ES-I3 (cell line): Measurements from ENCODE around the gene TIAM2.
"Not testable (repeated sequence)": the region's sequence is repeated elsewhere in the genome, so short reads cannot be mapped to it uniquely, and the experiment has no call there.

Experiments used
- H3K36me3 ChIP-seq: 2 replicates; pipeline ENCODE4 v1.6.1; 2013; ENCODE audit warnings: mild to moderate bottlenecking, low read length, control low read depth, moderate library complexity; ENCODE audit not compliant: insufficient read depth
- H3K4me1 ChIP-seq: 2 replicates; pipeline ENCODE4 v1.6.1; 2013; ENCODE audit warnings: mild to moderate bottlenecking, control low read depth, low read length; ENCODE audit not compliant: insufficient read depth
- H3K9ac ChIP-seq: 2 replicates; pipeline ENCODE4 v1.6.1; 2013; ENCODE audit warnings: low read depth, mild to moderate bottlenecking, low read length, moderate library complexity
- H3K9me3 ChIP-seq: 2 replicates; pipeline ENCODE4 v1.6.1; 2013; ENCODE audit warnings: mild to moderate bottlenecking, low read length, moderate library complexity; ENCODE audit not compliant: control insufficient read depth, insufficient read depth

The TIAM2 gene

DNA sequence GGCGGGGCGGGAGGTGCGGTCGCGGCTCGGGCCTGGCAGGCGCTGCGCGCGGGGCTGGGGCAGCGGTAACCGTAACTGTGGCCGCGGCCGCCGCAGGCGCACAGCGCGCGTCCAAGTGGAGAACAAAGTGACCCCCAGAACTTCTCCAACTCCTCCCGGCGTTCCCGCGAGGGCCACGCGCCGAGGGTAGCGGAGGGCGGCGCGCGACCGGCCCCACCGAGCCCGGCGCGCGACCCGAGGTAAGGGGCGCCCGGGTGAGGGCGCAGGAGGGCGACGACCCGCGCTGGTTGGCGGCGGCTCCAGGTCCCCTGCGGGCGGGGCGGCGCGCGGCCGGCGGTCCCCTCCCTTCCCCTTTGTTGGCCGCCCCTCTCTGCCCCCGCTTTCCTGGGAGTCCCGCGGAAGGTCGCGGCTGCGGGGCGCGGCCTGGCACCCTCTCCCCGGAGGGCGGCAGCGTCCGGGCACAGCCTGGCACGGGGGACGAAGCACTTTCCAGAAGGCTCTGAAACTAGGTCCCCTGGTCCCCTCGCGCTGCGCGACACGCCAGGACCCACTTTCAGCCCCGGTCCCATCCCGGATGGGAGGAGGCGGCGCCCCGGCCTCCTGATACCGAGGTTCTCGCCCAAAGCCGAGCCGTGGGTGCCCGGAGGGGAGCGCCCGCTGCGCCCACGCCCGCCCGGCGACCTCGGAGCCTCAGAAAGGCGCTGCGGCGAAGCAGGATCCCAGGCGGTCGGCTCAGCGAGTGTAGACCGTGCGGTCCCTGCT lies at the start of gene TIAM2:
Gene TIAM2, plus strand, starts transcription at position 62 of the 762 bp plus-strand sequence. CDS start 133,909 bp downstream, outside the sequence.
- H3K9me3 ChIP-seq: no peaks in the 10 kb centered on the region
- no peaks in the 10 kb centered on the region for H3K36me3 ChIP-seq
- H3K4me1 ChIP-seq: peaks cover 6% of the 10 kb centered on the region
- peak within 1 kb of the TSS; percentile 87 for H3K9ac ChIP-seq

GRCh38 chr6:154950979-154951344 lies 44.2 kb upstream of the TIAM2 start:
- H3K4me1 ChIP-seq: no peaks in the 10 kb centered on the region
- no peaks in the 10 kb centered on the region for H3K36me3 ChIP-seq
- H3K9ac ChIP-seq: no peak overlapping the region
- no peaks in the 10 kb centered on the region for H3K9me3 ChIP-seq

DNA sequence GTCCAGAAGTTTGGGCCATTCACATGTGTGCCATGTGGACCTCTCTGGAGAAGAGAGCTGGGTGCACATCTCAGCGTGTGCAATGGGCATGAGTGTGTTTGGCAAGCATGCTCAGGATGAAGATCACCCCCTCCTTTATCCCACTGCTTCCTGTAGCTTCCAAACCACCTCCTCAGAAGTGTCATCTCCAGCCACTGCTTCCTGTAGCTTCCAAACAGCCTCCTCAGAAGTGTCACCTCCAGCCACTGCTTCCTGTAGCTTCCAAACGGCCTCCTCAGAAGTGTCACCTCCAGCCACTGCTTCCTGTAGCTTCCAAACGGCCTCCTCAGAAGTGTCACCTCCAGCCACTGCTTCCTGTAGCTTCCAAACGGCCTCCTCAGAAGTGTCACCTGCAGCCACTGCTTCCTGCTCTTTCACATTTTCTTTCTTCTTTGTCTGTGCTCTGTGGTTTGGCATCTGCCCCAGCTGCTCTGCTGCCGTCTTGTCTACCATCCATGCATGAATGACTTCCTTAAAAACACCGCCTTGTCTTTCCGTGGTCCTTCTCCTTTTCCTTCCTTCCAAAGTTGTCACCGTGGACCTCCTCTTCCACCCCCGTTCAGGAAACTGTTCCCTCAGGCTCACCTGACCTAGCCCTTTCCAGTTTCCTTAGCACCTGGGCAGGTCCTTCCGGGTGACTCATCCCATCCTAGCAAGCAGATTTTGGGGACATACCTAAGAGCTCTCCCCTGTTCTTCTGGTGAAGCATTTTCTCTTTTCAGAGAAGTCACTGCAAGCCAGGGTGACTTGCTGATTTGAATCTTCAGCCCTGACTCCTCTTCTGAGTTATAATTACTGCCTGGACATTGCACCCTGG lies 43.5 kb upstream of the TIAM2 start:
- Histone ChIP-seq H3K4me1 (no peaks in the 10 kb centered on the region), H3K36me3 (no peaks in the 10 kb centered on the region), H3K9ac (no peak overlapping the region), H3K9me3 (no peaks in the 10 kb centered on the region)

- Histone ChIP-seq H3K9me3 (no peaks in the 10 kb centered on the region), H3K36me3 (no peaks in the 10 kb centered on the region), H3K4me1 (no peaks in the 10 kb centered on the region), H3K9ac (no peak overlapping the region)
These were observed 41.5 kb upstream of the TIAM2 start for GRCh38 chr6:154953644-154954043.

DNA sequence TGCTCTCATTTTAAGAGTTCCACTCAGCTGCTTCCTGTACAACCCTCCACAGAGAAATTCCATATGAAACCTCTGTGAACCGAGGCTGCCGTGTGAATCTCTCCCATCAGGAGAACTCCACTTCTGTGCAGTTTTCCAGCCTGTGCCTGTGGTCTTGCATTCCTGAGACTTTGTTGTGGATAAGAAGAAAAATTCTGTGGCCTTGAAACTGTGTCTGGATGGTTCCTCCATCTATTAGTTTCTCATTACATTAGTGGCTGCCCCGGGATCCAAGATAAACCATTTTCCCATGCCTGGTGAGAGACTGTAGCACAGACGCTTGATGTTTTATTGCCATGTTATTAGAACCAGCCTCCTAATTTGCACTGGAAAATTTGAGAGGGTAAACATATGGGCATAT lies 40.8 kb upstream of the TIAM2 start:
- no peaks in the 10 kb centered on the region for H3K9me3 ChIP-seq
- no peak overlapping the region for H3K9ac ChIP-seq
- no peaks in the 10 kb centered on the region for H3K36me3 ChIP-seq
- no peaks in the 10 kb centered on the region for H3K4me1 ChIP-seq

DNA sequence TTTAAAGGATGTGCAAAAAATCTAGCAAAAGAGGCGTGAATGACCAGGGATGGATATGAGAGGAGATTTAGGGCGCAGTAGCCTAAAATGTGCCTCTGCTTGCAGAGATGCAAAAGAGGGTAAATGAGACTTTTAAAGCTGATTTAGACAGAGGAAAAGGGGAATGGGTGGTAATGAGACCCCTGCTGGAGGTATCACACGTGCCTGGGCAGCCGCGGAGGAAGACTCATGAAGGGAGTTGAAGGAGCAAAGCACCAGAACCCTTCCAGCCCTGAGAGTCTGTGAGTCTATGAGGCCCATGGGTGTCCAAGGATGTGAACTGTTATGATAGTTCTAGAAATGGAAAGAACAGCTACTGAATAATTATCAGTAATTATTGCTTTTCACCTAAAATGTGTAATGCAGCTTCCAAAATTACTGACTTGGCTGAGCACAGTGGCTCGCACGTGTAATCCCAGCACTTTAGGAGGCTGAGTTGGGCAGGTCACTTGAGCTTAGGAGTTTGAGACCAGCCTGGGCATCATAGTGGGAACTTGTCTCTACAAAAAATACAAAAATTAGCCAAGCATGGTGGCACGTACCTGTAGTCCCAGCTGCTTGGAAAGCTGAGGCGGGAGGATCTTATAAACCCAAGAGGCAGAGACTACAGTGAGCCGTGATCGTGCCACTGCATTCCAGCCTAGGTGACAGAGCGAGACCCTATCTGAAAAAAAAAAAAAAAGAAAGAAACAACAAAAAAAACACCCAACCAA lies 38.2 kb upstream of the TIAM2 start:
- Histone ChIP-seq H3K36me3 (no peaks in the 10 kb centered on the region), H3K9ac (no peak overlapping the region), H3K9me3 (no peaks in the 10 kb centered on the region), H3K4me1 (no peaks in the 10 kb centered on the region)

DNA sequence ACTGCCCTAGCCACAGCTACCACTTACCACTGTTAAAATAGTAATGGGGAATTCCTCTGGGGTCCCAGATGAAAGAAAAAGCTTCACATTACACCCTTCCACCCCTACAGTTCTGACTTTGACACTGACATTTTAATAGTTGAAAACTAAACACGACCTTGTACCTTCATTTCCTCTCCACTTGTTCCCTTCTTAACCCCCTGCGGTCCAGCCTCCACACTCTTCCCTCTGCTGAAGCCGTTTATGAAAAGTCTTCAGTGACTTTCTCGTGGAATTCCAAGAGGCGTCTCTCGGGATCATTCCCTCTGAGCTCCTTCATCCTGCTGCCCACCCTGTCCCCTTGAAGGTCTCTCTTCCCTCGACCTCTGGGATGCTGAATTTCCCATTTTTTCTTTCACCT lies 36.6 kb upstream of the TIAM2 start:
- no peak overlapping the region for H3K9ac ChIP-seq
- no peaks in the 10 kb centered on the region for H3K36me3 ChIP-seq
- no peaks in the 10 kb centered on the region for H3K9me3 ChIP-seq
- no peaks in the 10 kb centered on the region; the same call in 1 of the 2 replicates for H3K4me1 ChIP-seq

DNA sequence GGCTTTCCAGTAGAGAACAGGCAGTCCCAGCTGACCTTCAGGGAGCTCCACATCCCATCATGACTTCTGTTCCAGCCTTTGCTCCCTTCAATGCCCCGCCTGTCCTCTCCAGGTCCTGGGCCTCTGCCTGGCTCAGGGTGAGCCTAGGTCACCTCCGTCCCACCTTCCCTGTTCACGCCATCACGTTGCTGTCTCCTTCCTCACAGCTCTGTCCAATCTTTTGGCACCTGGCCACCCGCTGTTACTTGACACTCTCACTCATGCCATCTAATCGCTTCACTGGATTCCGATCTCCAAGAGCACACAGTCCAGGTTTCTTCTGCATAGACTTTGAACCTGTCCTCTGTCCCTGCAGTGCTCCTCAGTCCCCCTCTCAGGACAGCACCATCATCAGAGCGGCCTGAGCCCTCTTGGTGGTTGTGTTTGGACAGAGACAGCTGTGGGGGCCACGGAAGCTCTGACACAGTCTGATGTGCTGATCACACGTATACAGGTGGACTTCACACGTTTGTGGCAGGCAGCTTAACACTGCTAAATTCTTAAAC lies 34.7 kb upstream of the TIAM2 start:
- Histone ChIP-seq H3K9ac (no peak overlapping the region), H3K36me3 (no peaks in the 10 kb centered on the region), H3K4me1 (no peaks in the 10 kb centered on the region; the same call in 1 of the 2 replicates), H3K9me3 (no peaks in the 10 kb centered on the region)

DNA sequence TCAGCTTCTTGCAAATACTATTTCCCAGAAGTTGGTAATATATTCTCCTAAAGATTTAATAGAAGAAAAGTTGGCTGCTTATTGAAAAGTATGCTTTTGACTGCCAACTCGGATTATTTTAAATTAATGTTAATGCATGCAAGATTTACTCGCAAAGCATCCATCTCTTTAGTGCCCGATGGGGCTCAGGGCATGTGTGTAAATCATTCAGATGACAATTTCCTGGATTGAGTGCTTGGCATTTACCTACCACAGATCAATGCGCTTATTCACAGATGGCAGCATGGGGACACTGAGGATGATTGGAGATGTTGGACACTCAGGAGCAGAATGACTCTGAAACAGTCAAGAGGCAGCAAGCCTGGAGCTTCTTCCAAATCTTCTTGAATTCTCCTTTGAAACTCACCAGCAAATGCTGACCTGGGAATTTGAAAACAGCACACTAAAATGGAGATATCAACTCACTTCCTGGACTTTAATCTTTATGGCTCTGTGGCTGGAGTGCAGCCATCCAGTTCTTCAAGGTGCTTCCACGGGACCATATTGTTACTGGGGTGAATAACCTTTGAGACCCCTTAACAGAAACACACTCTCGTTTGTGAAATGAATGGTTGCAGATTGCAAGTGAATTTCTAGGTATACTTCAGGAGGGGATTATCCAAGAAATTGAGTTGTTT lies 34.1 kb upstream of the TIAM2 start:
- no peak overlapping the region for H3K9ac ChIP-seq
- H3K9me3 ChIP-seq: no peaks in the 10 kb centered on the region
- H3K4me1 ChIP-seq: no peaks in the 10 kb centered on the region; the same call in 1 of the 2 replicates
- H3K36me3 ChIP-seq: no peaks in the 10 kb centered on the region

GRCh38 chr6:154962753-154963152 lies 32.4 kb upstream of the TIAM2 start:
- Histone ChIP-seq H3K36me3 (no peaks in the 10 kb centered on the region), H3K9ac (no peak overlapping the region), H3K4me1 (no peaks in the 10 kb centered on the region; the same call in 1 of the 2 replicates), H3K9me3 (peaks cover 5% of the 10 kb centered on the region; the same call in 1 of the 2 replicates)

DNA sequence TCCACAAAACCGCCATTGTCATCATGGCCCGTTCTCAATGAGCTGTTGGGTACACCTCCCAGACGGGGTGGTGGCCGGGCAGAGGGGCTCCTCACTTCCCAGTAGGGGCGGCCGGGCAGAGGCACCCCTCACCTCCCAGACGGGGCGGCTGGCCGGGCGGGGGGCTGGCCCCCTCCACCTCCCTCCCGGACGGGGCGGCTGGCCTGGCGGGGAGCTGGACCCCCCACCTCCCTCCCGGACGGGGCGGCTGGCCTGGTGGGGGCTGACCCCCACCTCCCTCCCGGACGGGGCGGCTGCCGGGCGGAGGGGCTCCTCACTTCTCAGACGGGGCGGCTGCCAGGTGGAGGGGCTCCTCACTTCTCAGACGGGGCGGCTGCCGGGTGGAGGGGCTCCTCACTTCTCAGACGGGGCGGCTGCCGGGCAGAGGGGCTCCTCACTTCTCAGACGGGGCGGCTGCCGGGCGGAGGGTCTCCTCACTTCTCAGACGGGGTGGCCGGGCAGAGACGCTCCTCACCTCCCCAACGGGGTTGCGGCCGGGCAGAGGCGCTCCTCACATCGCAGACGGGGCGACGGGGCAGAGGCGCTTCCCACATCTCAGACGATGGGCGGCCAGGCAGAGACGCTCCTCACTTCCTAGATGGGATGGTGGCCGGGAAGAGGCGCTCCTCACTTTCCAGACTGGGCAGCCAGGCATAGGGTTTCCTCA lies 28.9 kb upstream of the TIAM2 start:
- not testable (repeated sequence) for H3K9me3 ChIP-seq, H3K36me3 ChIP-seq, H3K9ac ChIP-seq, H3K4me1 ChIP-seq

DNA sequence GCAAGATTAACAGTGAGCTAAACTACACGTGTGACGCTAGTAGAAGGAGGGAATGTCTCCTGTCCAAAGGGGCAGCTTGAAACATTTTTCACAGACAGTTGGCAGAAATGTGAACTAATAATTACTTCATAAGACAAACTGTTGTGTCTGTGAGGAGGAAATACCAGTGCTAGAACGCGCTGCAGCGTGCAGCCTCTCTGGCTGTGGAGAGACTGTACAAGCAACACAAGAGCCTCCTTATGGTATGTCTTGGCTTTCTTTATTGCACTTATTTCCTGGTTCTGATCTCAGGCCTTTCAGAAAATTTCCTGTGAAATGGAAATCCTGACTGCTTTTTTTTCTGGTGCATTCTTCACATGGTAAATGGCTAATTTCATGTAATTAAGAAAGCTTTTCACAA lies 25.3 kb upstream of the TIAM2 start:
- Histone ChIP-seq H3K36me3 (no peaks in the 10 kb centered on the region), H3K9me3 (peaks cover 5% of the 10 kb centered on the region; the same call in 1 of the 2 replicates), H3K4me1 (no peaks in the 10 kb centered on the region), H3K9ac (no peak overlapping the region)

- Histone ChIP-seq H3K4me1 (no peaks in the 10 kb centered on the region), H3K9me3 (no peaks in the 10 kb centered on the region), H3K9ac (no peak overlapping the region), H3K36me3 (no peaks in the 10 kb centered on the region)
These were observed 20.5 kb upstream of the TIAM2 start for GRCh38 chr6:154974485-154975149.
